ENCODE data around the gene UBE2K. TPM values are rescaled to one million over a fixed set of nuclear protein-coding genes. Genes with fewer than 3 reads are reported as not detected.

The UBE2K gene
- total and polyA plus RNA-seq, 2 donors (not counting 1 experiment from before 2014, with no cell fraction given): 19.3 to 51.0 TPM

GRCh38 chr4:39712819-39713607, 15.1 kb downstream of the UBE2K start:
- Mint-ChIP-seq H3K9me3 (ENCODE audit: insufficient read depth) (no peaks in the 10 kb centered on the region), H3K27me3 (no peaks in the 10 kb centered on the region), H3K4me1 (peaks cover 55% of the 10 kb centered on the region), H3K4me3 (peak overlapping the region; percentile 29), H3K27ac (peak overlapping the region; percentile 67)
- no peak for TF ChIP-seq EZH2 (IDR thresholded peaks at IDR 0.05; ENCODE audit: borderline replicate concordance, insufficient read depth, low read depth, low read length, poor library complexity, severe bottlenecking)
- CTCF ChIA-PET: no interaction called here
- H2AFZ ChIP-seq (ENCODE audit: insufficient read depth, low read depth, low read length, poor library complexity, severe bottlenecking): no peak overlapping the region
- peaks cover 36% of the 10 kb centered on the region for H4K20me1 ChIP-seq (ENCODE audit: control insufficient read depth, insufficient read depth, low read length, poor library complexity, severe bottlenecking)
- ATAC-seq (ENCODE audit: low read depth) (no peak), DNase-seq (no peak)
- no peaks in the 10 kb centered on the region for H3K27me3 ChIP-seq (replicated peaks in 1 of 4; ENCODE audit: control extremely low read depth in 1 of 4, control insufficient read depth in 3 of 4, insufficient read depth in 4 of 4, low read length in 3 of 4)
- peaks cover 0 to 4% (median 0%) of the 10 kb centered on the region in 3 donors for H3K9me3 ChIP-seq (ENCODE audit: control extremely low read depth in 1 of 3, control insufficient read depth in 2 of 3, insufficient read depth in 1 of 3, low read length in 2 of 3)
- no peak overlapping the region for H3K4me3 ChIP-seq (ENCODE audit: control extremely low read depth in 1 of 5, extremely low read depth in 1 of 5, insufficient read depth in 1 of 5, low read depth in 2 of 5, low read length in 4 of 5)
- H3K4me2 ChIP-seq (replicated peaks; ENCODE audit: low read depth, low read length, poor library complexity, severe bottlenecking): no peak overlapping the region
- POLR2A ChIA-PET: interaction anchor here (0.8 kb wide), 1 partner anchor 577 kb away, joined by 3 read pairs; no protein-coding TSS in a partner anchor
- no peak overlapping the region for H3K9ac ChIP-seq (ENCODE audit: low read length)
- over 99% methylated on average over 11 of the region's 17 CpGs for WGBS (ENCODE audit: insufficient coverage)
- H3K36me3 ChIP-seq (replicated peaks in 1 of 2; ENCODE audit: control extremely low read depth in 1 of 2, control insufficient read depth in 1 of 2, extremely low read depth in 1 of 2, insufficient read depth in 2 of 2, low read length in 1 of 2): peaks cover 0 to 8% of the 10 kb centered on the region in 2 experiments
- intact Hi-C loops (cut with micrococcal nuclease): no loop called here
- H3K27ac ChIP-seq (ENCODE audit: low read length in 2 of 2): peak overlapping the region in 1 of 2 donors; percentile 44
- H3K79me2 ChIP-seq (ENCODE audit: control insufficient read depth, insufficient read depth, low read length): peaks cover 88% of the 10 kb centered on the region
- H3K4me1 ChIP-seq (ENCODE audit: control insufficient read depth in 2 of 2, insufficient read depth in 2 of 2, low read length in 2 of 2): peaks cover 21 to 29% of the 10 kb centered on the region in 2 donors

- DNase-seq: no peak
- intact Hi-C loops (cut with micrococcal nuclease): no loop called here
- peaks cover 0 to 4% (median 0%) of the 10 kb centered on the region in 3 donors for H3K9me3 ChIP-seq (ENCODE audit: control extremely low read depth in 1 of 3, control insufficient read depth in 2 of 3, insufficient read depth in 1 of 3, low read length in 2 of 3)
- no peak overlapping the region for H3K4me3 ChIP-seq (ENCODE audit: control extremely low read depth in 1 of 5, extremely low read depth in 1 of 5, insufficient read depth in 1 of 5, low read depth in 2 of 5, low read length in 4 of 5)
- peaks cover 0 to 8% of the 10 kb centered on the region in 2 experiments for H3K36me3 ChIP-seq (replicated peaks in 1 of 2; ENCODE audit: control extremely low read depth in 1 of 2, control insufficient read depth in 1 of 2, extremely low read depth in 1 of 2, insufficient read depth in 2 of 2, low read length in 1 of 2)
- CTCF ChIA-PET: interaction anchor here (0.7 to 0.9 kb wide), 2 partner anchors 13 to 17 kb away, joined by 3 read pairs; no protein-coding TSS in a partner anchor
- peak overlapping the region in 1 of 2 donors; percentile 44 for H3K27ac ChIP-seq (ENCODE audit: low read length in 2 of 2)
- H3K4me1 ChIP-seq (ENCODE audit: control insufficient read depth in 2 of 2, insufficient read depth in 2 of 2, low read length in 2 of 2): peaks cover 16 to 29% of the 10 kb centered on the region in 2 donors
- H3K4me2 ChIP-seq (replicated peaks; ENCODE audit: low read depth, low read length, poor library complexity, severe bottlenecking): peak overlapping the region; percentile 26
- POLR2A ChIA-PET: interaction anchor here (0.6 to 0.8 kb wide), 2 partner anchors 71 to 577 kb away, joined by 3 read pairs; no protein-coding TSS in a partner anchor
- no peaks in the 10 kb centered on the region for H3K27me3 ChIP-seq (replicated peaks in 1 of 4; ENCODE audit: control extremely low read depth in 1 of 4, control insufficient read depth in 3 of 4, insufficient read depth in 4 of 4, low read length in 3 of 4)
- peaks cover 88% of the 10 kb centered on the region for H3K79me2 ChIP-seq (ENCODE audit: control insufficient read depth, insufficient read depth, low read length)
- ATAC-seq (ENCODE audit: low read depth): no peak
- peaks cover 42% of the 10 kb centered on the region for H4K20me1 ChIP-seq (ENCODE audit: control insufficient read depth, insufficient read depth, low read length, poor library complexity, severe bottlenecking)
- H3K9ac ChIP-seq (ENCODE audit: low read length): peak overlapping the region; percentile 4
- WGBS (ENCODE audit: insufficient coverage): no CpG with 5 or more reads among the region's 1 CpG
- peak overlapping the region; percentile 66 for H3K4me3 Mint-ChIP-seq
- H3K27me3 Mint-ChIP-seq: no peaks in the 10 kb centered on the region
- H3K9me3 Mint-ChIP-seq (ENCODE audit: insufficient read depth): no peaks in the 10 kb centered on the region
- peaks cover 49% of the 10 kb centered on the region for H3K4me1 Mint-ChIP-seq
- H2AFZ ChIP-seq (ENCODE audit: insufficient read depth, low read depth, low read length, poor library complexity, severe bottlenecking): no peak overlapping the region
- TF ChIP-seq EZH2 (IDR thresholded peaks at IDR 0.05; ENCODE audit: borderline replicate concordance, insufficient read depth, low read depth, low read length, poor library complexity, severe bottlenecking): no peak
- TF ChIP-seq CTCF (IDR thresholded peaks at IDR 0.05): no peak
- peak overlapping the region; percentile 71 for H3K27ac Mint-ChIP-seq
Measured at GRCh38 chr4:39713691-39714090, 15.8 kb downstream of the UBE2K start.
